GM21576 (cell line): ENCODE measurements around the gene ZNF302.
"Not testable (repeated sequence)": the region's sequence is repeated elsewhere in the genome, so short reads cannot be mapped to it uniquely, and the experiment has no call there.

Experiments
- ATAC-seq: cut with Tn5 transposase; IDR thresholded peaks from one replicate; pipeline ENCODE4 v1.9.1; 2021; ENCODE audit warnings: mild to moderate bottlenecking, moderate library complexity; ENCODE audit not compliant: unreplicated experiment

ZNF302 gene

DNA sequence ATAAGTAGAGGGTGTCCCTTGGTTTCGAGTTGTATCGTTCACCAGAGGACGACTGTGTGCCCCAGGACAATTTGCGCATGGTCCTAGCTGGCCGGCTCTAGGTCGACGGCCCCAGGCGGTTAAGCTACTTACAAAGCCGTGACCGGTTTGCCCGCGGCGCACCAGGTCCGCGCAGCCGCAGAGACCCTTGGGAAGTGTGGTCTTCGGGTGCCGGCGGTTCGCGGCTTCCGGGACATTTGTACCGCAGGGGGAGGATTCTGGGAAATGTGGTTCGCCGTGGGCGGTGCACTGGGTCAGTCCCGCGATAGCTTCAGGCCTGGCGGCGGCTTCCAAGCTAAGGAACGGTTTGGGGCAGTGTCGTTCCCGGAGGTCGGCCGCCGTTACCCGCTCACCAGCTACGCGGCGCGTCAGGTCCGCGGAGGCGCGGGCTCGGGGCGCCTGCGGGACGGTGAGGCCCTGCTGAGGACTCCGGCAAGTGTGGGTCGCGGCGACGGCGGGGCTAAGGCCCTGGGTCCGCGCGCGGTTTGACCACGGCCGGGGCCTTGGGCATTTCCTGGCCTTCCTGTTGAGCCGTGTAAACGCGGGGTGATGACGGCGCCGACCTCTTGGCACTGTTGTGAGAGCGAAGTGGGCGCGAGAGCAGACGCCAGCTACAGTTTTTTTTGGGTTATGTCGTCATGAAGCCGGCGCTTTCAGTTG, at the start of gene ZNF302:
TSS of gene ZNF302 (plus strand) at position 293 of the 699 bp plus-strand sequence. CDS start 1,127 bp downstream, outside the sequence.
- peak; percentile 88 for ATAC-seq

DNA sequence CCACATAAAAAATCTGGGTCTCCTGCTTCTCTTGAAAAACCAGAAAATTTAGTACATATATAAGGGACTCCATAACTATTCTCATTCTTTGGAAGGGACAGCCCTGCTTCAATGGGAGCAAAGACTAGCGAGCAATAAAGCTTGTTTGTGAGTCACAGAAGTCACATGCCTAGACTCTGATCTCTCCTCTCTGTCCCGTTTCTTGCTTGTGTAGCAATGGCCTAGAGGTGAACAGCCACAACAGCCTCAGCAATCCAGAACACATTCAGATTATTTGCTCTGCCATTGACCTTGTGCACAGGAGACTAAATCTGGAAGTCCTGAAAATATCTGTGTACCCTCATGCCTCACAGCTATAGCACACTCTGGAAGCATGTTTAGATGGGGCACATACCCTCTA, 43.7 kb upstream of the ZNF302 start:
- ATAC-seq, result no peak

DNA sequence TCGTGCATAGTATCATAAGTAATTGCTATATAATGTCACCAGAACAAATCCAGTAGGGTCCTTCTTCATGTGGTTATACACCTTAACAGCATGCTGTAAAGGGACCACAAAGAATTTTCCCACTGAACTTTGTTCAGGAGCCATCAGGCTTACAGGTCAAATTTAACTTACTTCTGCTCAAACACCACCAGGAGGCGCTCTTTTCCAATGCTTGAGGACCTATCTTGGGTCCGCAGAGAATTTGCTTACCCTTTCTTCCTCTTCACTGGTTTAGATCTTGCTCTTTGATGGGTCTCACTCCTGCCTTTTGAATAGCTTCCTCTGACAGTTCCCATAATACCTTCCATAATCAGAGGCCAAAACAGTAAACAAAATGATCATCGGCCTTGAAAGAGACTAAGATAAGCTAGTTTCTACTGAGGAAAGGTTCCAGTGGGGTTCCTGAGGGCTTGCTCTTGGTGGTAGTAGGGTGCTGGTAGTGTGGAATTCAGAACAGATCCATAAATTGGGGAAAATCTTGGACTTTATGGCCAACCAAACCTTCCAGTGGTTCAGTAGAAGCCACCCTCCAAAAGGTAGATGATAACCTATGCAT, 37.9 kb upstream of the ZNF302 start:
- ATAC-seq, result no peak

DNA sequence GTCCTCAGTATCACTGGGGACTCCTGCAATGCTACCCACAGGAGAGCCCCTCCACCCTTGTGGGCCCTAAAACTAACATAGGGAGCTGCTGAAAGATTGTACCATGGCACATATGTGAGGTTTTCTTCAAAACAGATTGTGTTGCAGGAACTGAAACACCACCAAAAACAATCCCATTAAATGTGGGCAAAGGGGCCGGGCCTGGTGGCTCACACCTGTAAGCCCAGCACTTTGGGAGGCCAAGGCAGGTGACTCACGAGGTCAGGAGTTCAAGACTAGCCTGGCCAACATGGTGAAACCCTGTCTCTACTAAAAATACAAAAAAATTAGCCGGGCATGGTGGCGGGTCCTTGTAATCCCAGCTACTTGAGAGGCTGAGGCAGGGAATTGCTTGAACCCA, 35.2 kb upstream of the ZNF302 start:
- ATAC-seq, result no peak

DNA sequence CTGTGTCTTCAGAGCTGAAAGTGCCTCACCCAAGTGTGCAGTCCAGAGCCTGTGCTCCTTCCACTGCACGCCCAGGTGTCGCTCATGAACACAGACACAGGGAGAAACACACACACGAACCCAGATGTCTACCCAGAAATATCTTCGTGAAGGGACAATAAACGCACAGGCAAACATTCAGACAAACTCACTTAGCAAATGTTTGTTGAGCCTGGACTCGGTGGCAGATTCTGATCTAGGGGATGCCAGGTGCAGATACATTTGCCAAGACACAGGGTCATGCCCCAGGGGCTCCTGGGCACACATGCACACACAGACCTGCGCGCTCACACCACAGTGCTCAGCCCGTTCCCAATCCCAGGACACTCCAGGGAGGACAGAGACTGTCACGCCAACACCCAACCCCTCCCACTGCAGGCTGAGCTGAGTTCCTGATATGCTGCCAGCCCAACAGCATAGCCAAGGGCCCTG, 32.5 kb upstream of the ZNF302 start:
- no peak for ATAC-seq

DNA sequence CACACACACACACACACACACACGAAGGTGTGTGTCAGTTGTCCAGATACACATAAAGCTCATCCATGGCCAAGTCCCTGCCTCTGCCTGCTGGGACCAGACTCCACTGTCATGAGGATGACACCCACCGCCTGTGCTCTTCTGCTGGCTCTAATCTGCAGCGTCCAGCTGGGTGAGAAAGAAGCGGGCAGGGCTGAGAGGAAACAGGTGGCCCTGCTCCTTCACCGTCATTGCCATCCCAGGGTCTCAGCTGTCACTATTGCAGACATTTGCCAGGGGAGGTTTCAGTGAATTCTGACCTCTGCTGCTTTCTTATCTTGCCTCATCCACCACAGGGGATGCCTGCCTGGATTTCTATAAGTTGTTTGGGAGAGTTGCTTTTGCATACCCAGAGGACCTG, 31.9 kb upstream of the ZNF302 start:
- ATAC-seq, result no peak

DNA sequence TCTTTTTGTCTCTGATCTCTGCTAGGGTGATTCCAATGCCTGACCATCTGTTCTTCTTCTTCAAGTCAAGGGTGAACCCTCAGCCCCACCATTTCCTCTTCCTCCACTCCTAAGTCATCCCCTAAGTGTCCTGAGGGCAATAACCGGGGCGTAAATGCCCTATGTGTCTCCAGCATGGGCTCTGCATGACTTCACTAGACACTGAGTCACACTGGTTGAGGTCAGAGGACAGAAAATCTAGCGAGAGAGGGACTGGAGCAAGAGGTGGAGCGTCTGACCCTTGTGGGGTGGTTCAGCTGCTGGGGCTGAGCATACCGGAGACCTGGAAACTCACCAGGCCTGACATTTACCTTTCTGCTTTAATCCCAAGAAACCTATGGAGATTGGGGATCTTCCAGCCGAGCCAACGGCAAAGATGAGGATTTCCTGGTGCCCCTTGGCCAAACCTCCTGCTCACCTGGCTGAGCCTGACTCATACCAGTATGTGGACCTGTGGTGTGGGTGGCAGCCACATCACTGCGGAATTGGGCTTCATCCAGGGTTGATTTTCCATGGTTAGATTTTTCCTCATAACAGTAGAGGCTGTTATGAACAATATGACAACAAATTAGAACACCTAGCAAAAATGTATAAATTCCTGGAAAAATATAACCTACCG, 27.5 kb upstream of the ZNF302 start:
- no peak for ATAC-seq

DNA sequence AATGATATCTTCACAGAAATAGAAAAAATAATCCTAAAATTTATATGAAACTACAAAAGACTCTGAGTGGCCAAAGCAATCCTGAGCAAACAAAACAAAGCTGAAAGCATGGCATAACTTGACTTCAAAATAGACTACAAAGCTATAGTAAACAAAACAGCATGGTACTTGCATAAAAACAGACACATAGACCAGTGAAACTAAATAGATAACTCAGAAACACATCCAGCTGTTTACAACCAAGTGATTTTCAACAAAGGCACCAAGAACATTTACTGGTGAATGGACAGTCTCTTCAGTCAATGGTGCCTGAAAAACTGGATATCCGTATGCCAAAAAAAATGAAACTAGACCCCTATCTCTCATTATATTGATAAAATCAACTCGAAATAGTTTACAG, 25.7 kb upstream of the ZNF302 start:
- no peak for ATAC-seq

DNA sequence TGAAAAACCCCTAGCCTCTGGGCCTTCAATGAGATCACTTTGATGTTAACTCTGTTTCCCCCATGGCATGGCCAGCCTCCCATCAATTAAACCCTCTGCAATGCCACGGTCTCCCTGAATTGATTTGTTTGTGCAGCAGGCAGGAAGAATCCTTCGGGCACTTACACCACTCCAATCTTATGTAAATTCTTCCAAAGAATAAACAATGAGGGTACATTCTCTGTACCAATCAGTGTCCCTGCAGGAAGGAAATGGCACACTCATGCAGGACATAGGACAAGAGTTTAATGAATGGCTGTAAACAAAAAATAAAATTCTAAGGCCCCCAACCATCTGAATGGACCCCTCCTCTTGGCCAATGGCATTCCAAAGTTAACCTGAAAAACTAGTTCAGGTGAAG, 22.7 kb upstream of the ZNF302 start:
- no peak for ATAC-seq

DNA sequence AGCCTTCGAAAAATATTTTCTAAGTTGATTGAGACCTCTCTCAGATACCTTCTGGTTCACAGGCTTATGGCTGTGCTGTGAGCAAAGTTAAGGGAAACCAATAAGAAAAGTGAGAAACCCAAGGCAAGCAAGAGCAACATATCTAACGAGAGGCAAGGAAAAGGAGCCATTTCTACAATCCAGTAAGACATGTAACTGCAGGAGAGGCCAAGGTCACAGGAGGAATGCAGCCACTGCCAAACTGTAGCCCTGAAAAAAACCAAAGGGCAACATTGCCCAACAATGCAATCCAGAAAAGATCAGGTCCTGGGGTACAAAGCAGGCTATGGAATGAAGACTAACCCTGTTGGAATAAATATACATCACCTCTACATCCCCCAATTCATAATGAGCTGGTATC, 21.8 kb upstream of the ZNF302 start:
- ATAC-seq, result no peak

DNA sequence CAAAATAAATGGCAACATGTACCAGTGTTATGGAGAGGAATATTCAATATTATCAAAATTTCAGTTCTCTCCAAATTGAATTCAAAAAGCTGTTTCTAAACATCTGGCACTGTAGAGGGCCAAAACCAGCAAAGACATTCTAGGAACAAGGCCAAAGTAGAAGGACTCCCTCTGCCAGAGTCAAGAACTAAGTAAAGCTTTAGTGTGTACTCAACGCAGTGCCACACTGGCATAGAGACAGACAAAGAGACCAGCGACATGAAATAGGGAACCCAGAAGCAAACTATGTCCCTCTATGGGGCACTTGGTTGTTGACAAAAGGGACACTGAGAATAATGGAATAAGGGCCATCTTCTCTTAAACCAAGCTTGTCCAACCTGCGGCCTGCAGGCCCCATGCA, 16.1 kb upstream of the ZNF302 start:
- no peak for ATAC-seq

DNA sequence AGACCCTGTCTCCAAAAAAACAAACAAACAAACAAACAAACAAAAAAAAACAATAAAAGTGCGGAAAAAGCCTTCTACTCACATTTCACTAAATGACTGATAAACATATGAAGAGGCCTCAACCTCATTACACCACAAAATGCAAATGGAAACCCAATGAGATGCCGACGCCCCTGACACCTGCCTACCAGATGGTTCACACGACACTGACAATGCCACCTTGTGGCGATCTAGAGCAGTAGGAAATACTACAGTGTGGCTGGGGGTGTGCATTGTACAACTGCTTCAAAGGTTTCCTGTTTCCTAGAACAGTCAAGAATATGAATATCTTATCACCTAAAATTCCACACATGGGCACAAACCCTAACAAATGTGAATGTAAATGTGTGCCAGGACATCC, 14.6 kb upstream of the ZNF302 start:
- ATAC-seq, result no peak

DNA sequence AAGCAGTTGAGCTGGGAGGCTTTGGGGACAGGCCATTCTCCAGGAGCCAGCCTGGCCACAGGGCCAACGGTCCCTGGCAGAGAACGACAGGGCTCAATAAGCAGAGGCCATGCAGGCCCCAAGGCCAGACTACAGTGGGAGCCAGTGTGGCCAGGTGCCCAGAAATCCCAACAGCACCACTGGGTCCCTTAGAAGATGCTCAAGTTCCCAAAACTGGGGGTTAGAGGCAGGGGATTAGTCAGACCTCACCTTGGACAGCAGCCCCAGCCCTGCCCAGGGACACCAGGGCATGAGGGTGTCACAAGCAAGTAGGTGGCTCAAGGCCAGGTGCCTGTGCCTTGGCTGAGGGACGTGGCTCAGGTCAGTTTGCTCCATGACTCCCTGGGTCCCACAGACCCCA, 13.3 kb upstream of the ZNF302 start:
- no peak for ATAC-seq

DNA sequence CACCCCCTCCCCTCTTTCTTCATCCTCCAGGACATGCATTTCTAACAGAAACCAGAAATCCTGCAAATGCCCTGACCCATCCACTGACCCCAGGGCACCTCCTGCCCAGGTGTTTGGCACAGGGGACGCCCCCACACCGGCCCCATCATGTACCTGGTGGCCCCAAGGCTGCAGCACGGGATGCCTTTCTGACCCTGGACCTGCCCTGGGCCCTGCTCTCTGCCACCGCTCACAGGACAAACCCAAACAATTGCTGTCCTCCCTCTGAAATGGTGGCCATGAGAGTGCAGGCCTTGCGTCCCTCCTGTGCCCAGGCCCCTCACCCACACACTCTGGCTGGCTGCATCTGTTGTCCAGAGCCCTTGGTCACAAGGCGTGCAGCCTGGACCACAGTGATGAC, 12.6 kb upstream of the ZNF302 start:
- ATAC-seq, result no peak

DNA sequence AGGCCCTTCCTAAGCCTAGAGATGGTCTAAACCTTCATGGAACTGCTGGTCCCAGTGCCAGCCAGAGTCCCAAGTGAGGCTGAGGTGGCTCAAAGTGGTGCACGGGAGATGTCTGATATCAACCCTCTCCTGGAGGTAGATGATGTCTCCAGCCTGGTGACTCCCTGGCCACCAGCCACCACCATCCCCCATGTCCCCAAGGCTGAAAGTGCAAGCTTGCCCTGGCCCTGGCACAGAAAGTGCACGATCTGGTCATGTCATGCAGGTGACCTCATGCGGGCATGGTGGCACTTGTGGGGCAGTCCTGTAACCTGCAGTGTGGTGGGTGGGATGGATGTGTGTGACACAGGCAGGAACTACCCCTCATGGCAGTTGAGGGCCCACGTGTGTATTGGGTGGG, 12.2 kb upstream of the ZNF302 start:
- not testable (repeated sequence) for ATAC-seq

DNA sequence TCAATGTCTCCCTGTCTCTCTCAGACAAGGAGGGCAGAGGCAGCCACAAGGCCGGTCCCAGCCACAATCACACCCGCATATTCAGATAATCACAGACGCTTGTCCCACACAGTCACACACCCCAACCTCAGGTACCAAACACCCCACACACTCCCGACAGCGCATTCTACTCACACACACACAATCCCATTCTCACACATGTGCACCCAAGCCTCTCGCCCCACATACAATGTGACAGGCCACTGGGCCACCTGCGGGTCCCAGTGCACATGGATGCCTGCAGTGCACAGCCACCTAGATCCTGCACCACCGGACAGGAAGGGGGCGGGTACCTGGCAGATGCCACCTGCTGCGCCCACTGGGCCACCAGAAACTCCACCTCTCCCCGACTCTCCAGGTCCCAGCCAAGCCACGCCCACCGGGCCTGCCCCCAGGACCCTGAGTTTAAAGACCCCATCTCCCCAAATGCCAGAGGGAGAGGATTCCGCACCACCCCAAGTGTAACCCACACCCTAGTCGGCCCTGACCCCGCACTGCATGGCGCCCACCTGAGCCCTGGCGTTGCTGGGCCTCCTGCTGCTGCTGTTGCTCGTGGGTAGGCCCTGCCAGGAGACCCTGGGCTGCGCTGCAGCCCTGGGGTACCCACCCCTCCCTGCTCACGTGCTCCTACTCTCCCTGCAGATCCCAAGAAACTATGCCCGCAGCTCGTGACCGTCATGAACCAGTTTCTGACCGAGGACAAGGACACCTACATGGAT, 11.1 kb upstream of the ZNF302 start:
- ATAC-seq, result no peak

DNA sequence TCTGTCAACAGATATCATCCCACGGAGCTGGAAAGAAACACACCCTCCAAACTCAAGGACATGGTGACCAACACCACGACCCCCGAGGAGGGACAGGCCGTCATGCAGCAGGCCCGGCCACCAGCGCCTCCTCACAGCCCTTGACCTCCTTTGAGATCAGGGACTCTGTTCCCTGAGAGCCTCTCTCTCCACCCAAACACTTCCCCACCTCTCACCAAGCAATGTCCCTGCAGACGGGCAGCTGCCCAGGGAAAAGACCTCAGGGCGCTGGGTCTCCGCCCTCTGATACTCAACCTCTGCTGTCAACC, 10.6 kb upstream of the ZNF302 start:
- no peak for ATAC-seq

DNA sequence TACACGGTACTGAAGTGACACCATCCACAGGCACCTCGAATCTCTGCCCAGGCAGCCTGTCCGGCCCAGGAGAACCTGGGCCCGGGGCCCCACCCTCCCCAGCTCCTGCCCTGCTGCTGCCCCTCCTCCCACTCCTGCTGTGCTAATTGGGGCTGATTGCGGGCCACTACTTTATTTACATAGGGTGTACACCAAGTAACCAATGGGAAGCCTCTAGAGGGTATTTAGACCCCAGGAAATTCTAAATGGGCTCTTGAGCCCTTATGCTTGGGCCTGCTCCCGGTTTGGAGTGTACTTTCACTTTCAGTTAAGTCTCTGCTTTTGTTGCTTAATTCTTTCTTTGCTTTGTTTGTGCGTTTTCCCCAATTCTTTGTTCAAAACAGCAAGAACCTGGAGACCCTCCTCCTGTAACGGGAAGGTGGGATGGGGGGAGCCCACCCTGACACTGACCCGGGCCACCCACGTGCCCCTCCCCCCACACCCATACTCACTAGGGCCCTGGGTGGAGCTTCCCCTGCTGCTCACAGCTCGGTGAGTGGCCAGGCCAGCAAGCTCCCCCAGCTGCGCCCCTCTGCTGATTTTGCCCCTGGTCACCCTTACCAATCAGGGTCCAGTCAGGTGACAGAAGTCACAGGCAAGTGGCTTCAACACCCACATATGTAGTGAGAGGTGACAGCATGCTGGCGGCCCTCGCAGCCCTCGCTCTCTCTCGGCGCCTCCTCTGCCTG, 10.0 kb upstream of the ZNF302 start:
- no peak for ATAC-seq

DNA sequence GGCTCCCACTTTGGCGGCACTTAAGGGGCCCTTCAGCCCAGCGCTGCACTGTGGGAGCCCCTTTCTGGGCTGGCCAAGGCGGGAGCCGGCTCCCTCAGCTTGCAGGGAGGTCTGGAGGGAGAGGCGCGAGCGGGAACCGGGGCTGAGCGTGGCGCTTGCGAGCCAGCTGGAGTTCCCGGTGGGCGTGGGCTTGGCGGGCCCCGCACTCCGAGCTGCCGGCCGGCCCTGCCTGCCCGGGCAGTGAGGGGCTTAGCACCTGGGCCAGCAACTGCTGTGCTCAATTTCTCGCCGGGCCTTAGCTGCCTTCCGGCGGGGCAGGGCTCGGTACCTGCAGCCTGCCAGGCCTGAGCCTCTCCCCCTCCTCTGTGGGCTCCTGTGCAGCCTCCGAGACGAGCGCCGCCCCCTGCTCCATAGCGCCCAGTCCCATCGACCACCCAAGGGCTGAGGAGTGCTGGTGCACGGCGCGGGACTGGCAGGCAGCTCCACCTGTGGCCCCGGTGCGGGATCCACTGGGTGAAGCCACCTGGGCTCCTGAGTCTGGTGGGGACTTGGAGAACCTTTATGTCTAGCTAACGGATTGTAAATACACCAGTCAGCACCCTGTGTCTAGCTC, 9.3 kb upstream of the ZNF302 start:
- not testable (repeated sequence) for ATAC-seq

DNA sequence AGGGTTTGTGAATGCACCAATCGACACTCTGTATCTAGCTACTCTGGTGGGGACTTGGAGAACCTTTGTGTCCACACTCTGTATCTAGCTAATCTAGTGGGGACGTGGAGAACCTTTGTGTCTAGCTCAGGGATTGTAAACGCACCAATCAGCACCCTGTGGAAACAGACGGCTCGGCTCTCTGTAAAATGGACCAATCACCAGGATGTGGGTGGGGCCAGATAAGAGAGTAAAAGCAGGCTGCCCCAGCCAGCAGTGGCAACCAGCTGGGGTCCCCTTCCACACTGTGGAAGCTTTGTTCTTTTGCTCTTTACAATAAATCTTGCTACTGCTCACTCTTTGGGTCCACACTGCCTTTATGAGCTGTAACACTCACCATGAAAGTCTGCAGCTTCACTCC, 8.8 kb upstream of the ZNF302 start:
- ATAC-seq, result not testable (repeated sequence)

DNA sequence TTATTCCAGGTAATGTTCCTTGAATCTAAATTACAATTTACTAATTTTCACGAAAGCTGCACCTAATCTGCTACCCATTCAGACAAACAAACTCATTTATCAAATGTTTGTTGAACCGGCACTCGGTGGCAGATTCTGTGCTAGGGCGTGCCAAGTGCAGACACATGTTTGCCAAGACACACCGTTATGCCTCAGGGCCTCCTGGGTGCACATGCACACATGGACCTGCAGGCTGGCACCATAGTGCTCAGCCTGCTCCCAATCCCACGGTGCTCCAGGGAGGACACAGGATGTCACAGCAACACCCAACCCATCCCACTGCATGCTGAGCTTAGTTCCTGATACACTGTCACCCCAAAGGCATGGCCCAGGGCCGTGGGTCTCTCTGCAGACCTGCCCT, 8.2 kb upstream of the ZNF302 start:
- no peak for ATAC-seq
